NCI-H2081 treated with DMSO at 0.1 percent for 48 hours (cell line): ENCODE data around the gene C6orf62.
"Not testable (repeated sequence)": the region's sequence is repeated elsewhere in the genome, so short reads cannot be mapped to it uniquely, and the experiment has no call there.

Experiments used
- DNase-seq: peaks from one replicate; lab custom pipeline; 2025; lab: John Stamatoyannopoulos, UW

Gene C6orf62

GRCh38 chr6:24742216-24742738, 23.3 kb upstream of the C6orf62 start:
- no peak for DNase-seq

GRCh38 chr6:24740861-24741260, 21.9 kb upstream of the C6orf62 start:
- no peak for DNase-seq

GRCh38 chr6:24738741-24739140, 19.8 kb upstream of the C6orf62 start:
- no peak for DNase-seq

- DNase-seq, result not testable (repeated sequence)
Observed at GRCh38 chr6:24734710-24735109, 15.8 kb upstream of the C6orf62 start.

- DNase-seq, result no peak
Observed at GRCh38 chr6:24734166-24734565, 15.2 kb upstream of the C6orf62 start.

GRCh38 chr6:24731456-24732134, 12.6 kb upstream of the C6orf62 start:
- DNase-seq, result not testable (repeated sequence)

- DNase-seq, result not testable (repeated sequence)
Observed at GRCh38 chr6:24730653-24731052, 11.7 kb upstream of the C6orf62 start.

GRCh38 chr6:24723270-24723669, 4.3 kb upstream of the C6orf62 start:
- no peak for DNase-seq

- DNase-seq, result no peak
Observed at GRCh38 chr6:24721461-24722215, 2.7 kb upstream of the C6orf62 start.

GRCh38 chr6:24720604-24721460, 1.9 kb upstream of the C6orf62 start:
- peak; percentile 96 for DNase-seq

GRCh38 chr6:24720131-24720603, 1.2 kb upstream of the C6orf62 start:
- no peak for DNase-seq

- no peak for DNase-seq
Observed at GRCh38 chr6:24718449-24719124, 367 bp downstream of the C6orf62 start.

- not testable (repeated sequence) for DNase-seq
Observed at GRCh38 chr6:24716602-24717148, 2.3 kb downstream of the C6orf62 start.

GRCh38 chr6:24710519-24711303, 8.2 kb downstream of the C6orf62 start:
- no peak for DNase-seq

GRCh38 chr6:24709014-24709711, 9.8 kb downstream of the C6orf62 start:
- no peak for DNase-seq

GRCh38 chr6:24708612-24709011, 10.3 kb downstream of the C6orf62 start:
- DNase-seq, result no peak

- no peak for DNase-seq
Observed at GRCh38 chr6:24704468-24704867, 14.5 kb downstream of the C6orf62 start.

GRCh38 chr6:24702720-24703282, 16.2 kb downstream of the C6orf62 start:
- no peak for DNase-seq
